Measurements from ENCODE around the gene IL13.

- TF ChIP-seq, protein P1, sequence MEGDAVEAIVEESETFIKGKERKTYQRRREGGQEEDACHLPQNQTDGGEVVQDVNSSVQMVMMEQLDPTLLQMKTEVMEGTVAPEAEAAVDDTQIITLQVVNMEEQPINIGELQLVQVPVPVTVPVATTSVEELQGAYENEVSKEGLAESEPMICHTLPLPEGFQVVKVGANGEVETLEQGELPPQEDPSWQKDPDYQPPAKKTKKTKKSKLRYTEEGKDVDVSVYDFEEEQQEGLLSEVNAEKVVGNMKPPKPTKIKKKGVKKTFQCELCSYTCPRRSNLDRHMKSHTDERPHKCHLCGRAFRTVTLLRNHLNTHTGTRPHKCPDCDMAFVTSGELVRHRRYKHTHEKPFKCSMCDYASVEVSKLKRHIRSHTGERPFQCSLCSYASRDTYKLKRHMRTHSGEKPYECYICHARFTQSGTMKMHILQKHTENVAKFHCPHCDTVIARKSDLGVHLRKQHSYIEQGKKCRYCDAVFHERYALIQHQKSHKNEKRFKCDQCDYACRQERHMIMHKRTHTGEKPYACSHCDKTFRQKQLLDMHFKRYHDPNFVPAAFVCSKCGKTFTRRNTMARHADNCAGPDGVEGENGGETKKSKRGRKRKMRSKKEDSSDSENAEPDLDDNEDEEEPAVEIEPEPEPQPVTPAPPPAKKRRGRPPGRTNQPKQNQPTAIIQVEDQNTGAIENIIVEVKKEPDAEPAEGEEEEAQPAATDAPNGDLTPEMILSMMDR (IDR thresholded peaks at IDR 0.05 in 2 of 3, conservative IDR thresholded peaks at IDR 0.05 in 1 of 3; ENCODE audit: control insufficient read depth in 2 of 3, extremely low read depth in 1 of 3, insufficient read depth in 1 of 3, low read depth in 3 of 3, low read length in 3 of 3): no peak
- no peak for TF ChIP-seq EZH2 (IDR thresholded peaks at IDR 0.05; ENCODE audit: borderline replicate concordance, control insufficient read depth, low read depth, low read length)
- TF ChIP-seq TAF1 (IDR thresholded peaks at IDR 0.05; ENCODE audit: borderline replicate concordance, low read depth, low read length): no peak
- TF ChIP-seq MYC (IDR thresholded peaks at IDR 0.05; ENCODE audit: insufficient read depth, insufficient read length, insufficient replicate concordance, low read length, severe bottlenecking): no peak
- no peak for TF ChIP-seq ZBTB33 (IDR thresholded peaks at IDR 0.05)
- TF ChIP-seq ZSCAN29 (IDR thresholded peaks at IDR 0.05): no peak
- TF ChIP-seq RAD21 (IDR thresholded peaks at IDR 0.05; ENCODE audit: insufficient read depth, low read depth, low read length): no peak
Observed at GRCh38 chr5:132678735-132679134, 20.8 kb downstream of the IL13 start.

Data from GM12878 (cell line).